SK-N-SH (cell line): ENCODE data around the gene ECSCR.

ENCODE experiments used
- CHD2 ChIP-seq: fragments of 150-350 bp; IDR thresholded peaks from 2 replicates; pipeline ENCODE4 v1.6.1; 2018; ENCODE audit warnings: low read length; ENCODE audit not compliant: partially characterized antibody
- CTCF ChIP-seq: fragments of 200-600 bp; sonication (generic); IDR thresholded peaks from 2 replicates; pipeline ENCODE4 v1.6.1; 2017; ENCODE audit warnings: antibody characterized with exemption, mild to moderate bottlenecking, moderate library complexity
- EP300 ChIP-seq, 2 experiments: IDR thresholded peaks; 2 replicates each; pipeline versions ENCODE4 v1.4.0 to v1.6.1; 2012; ENCODE audit warnings: borderline replicate concordance in 1 of 2, low read depth in 1 of 2, low read length in 1 of 2
- EZH2phosphoT487 ChIP-seq: fragments of 200-600 bp; sonication (generic); IDR thresholded peaks from 2 replicates; pipeline ENCODE4 v1.6.1; 2017; ENCODE audit warnings: low read depth, mixed run types, mild to moderate bottlenecking, antibody characterized with exemption, moderate library complexity, borderline replicate concordance
- FOXJ3 ChIP-seq: sonication (generic); formaldehyde crosslinking; IDR thresholded peaks from 2 replicates; pipeline ENCODE4 v1.5.1; 2020; ENCODE audit warnings: mild to moderate bottlenecking, missing genetic modification reagents
- GABPA ChIP-seq: IDR thresholded peaks from 2 replicates; pipeline ENCODE4 v1.4.0; 2012; ENCODE audit warnings: low read depth, mild to moderate bottlenecking
- GATA2 ChIP-seq: sonication (generic); formaldehyde crosslinking; IDR thresholded peaks from 2 replicates; pipeline ENCODE4 v1.5.0; 2020; ENCODE audit warnings: mild to moderate bottlenecking, missing genetic modification reagents
- MXI1 ChIP-seq: IDR thresholded peaks from 2 replicates; pipeline ENCODE4 v1.6.1; 2012; ENCODE audit warnings: mild to moderate bottlenecking, low read depth, low read length, improper control_type of control experiment
- POLR2AphosphoS5 ChIP-seq: IDR thresholded peaks from 2 replicates; pipeline ENCODE4 v1.6.1; 2012; ENCODE audit warnings: low read depth, low read length
- RFX5 ChIP-seq: IDR thresholded peaks from 2 replicates; pipeline ENCODE4 v1.6.1; 2012; ENCODE audit warnings: mild to moderate bottlenecking, improper control_type of control experiment, low read length
- TAF1 ChIP-seq: IDR thresholded peaks from 2 replicates; pipeline ENCODE4 v1.6.1; 2012; ENCODE audit warnings: low read depth, mild to moderate bottlenecking, low read length, moderate library complexity, borderline replicate concordance
- YY1 ChIP-seq: IDR thresholded peaks from 2 replicates; pipeline ENCODE4 v1.4.0; 2012; ENCODE audit warnings: low read depth, mild to moderate bottlenecking
- TF ChIP-seq, protein P1 (sequence below): fragments of 150-350 bp; IDR thresholded peaks from 2 replicates; pipeline ENCODE4 v1.6.1; 2017; ENCODE audit warnings: antibody characterized with exemption, low read length, low read depth, borderline replicate concordance

GRCh38 chr5:139453683-139454567, 8.6 kb downstream of the ECSCR start:
- TF ChIP-seq CHD2, result no peak
- no peak for TF ChIP-seq MXI1
- no peak for TF ChIP-seq CTCF
- TF ChIP-seq POLR2AphosphoS5, result no peak
- TF ChIP-seq YY1, result no peak
- TF ChIP-seq TAF1, result no peak
- TF ChIP-seq GATA2, result no peak
- TF ChIP-seq, protein P1, sequence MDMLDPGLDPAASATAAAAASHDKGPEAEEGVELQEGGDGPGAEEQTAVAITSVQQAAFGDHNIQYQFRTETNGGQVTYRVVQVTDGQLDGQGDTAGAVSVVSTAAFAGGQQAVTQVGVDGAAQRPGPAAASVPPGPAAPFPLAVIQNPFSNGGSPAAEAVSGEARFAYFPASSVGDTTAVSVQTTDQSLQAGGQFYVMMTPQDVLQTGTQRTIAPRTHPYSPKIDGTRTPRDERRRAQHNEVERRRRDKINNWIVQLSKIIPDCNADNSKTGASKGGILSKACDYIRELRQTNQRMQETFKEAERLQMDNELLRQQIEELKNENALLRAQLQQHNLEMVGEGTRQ, result no peak
- no peak for TF ChIP-seq RFX5
- TF ChIP-seq GABPA, result no peak
- no peak for TF ChIP-seq EZH2phosphoT487
- TF ChIP-seq FOXJ3 (CRISPR knock-in tag), result no peak
- TF ChIP-seq EP300 (IDR thresholded peaks at IDR 0.05; ENCODE audit: borderline replicate concordance in 1 of 2, low read depth in 1 of 2, low read length in 1 of 2), result no peak
